ENCODE measurements around the gene CRIP2.

The CRIP2 gene

DNA sequence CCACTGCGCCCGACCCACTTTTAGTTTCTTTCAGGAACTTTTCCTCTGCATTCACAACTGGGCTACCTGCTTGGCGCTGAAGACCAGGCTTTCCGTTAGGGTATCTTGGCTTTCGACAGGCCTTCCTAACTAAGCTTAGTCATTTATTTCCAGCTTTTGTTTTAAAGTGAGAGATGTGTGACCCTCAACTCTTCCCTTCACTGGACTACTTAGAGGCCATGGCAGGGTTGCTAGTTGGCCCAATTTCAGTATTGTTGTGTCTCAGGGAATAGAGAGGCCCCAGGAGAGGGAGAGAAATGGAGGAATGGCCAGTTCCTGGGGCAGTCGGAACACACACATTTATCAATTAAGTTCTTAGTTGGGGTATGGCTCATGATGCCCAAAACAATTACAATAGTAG, 44.6 kb upstream of the CRIP2 start:
- no peak overlapping the region for H3K4me3 ChIP-seq (ENCODE audit: low read depth, low read length)
- TF ChIP-seq, protein P1, sequence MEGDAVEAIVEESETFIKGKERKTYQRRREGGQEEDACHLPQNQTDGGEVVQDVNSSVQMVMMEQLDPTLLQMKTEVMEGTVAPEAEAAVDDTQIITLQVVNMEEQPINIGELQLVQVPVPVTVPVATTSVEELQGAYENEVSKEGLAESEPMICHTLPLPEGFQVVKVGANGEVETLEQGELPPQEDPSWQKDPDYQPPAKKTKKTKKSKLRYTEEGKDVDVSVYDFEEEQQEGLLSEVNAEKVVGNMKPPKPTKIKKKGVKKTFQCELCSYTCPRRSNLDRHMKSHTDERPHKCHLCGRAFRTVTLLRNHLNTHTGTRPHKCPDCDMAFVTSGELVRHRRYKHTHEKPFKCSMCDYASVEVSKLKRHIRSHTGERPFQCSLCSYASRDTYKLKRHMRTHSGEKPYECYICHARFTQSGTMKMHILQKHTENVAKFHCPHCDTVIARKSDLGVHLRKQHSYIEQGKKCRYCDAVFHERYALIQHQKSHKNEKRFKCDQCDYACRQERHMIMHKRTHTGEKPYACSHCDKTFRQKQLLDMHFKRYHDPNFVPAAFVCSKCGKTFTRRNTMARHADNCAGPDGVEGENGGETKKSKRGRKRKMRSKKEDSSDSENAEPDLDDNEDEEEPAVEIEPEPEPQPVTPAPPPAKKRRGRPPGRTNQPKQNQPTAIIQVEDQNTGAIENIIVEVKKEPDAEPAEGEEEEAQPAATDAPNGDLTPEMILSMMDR (IDR thresholded peaks at IDR 0.05; ENCODE audit: low read depth, low read length, missing control alignments) = no peak
- in situ Hi-C loops (cut with HindIII; ENCODE audit: low sequenced_read_pairs) = no loop called here
- no peak for DNase-seq (ENCODE audit: low read depth)

DNA sequence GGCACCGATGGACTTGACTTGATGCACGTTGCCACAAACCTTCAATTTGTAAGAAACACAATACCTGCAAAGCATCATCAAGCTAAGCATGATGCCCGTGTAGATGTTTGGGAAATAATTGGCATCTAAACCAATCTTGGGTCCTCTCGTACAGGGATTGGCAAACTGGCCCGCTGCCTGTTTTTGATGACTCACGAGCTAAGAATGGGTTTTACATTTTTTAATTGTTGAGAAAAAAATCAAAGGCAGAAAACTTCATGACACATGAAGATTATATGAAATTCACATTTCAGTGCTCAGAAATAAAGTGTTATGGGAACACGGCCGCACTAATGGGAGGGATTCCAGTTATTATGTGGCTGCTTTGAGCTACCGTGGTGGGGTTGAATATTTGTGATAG, 44.1 kb upstream of the CRIP2 start:
- H3K4me3 ChIP-seq (ENCODE audit: low read depth, low read length) = no peak overlapping the region
- TF ChIP-seq, protein P1 (IDR thresholded peaks at IDR 0.05; ENCODE audit: low read depth, low read length, missing control alignments) = no peak
- DNase-seq (ENCODE audit: low read depth) = peak; percentile 32
- in situ Hi-C loops (cut with HindIII; ENCODE audit: low sequenced_read_pairs) = no loop called here

DNA sequence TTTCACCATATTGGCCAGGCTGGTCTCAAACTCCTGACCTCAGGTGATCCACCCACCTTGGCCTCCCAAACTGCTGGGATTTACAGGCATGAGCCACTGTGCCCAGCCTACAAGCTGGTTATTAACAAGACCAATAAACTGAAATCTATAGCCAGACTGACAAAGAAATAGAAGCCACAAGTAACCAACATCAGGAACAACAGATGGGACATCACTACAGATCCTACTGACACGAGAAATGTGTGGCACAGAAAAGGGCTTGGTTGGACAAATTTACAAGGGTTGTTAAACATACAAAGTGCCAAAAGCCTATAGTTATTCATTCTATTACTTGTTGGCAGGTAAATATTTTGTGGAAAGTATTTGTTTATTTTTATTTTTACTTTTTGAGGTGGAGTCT, 43.4 kb upstream of the CRIP2 start:
- in situ Hi-C loops (cut with HindIII; ENCODE audit: low sequenced_read_pairs) = no loop called here
- DNase-seq (ENCODE audit: low read depth) = no peak
- TF ChIP-seq, protein P1 (IDR thresholded peaks at IDR 0.05; ENCODE audit: low read depth, low read length, missing control alignments) = no peak
- no peak overlapping the region for H3K4me3 ChIP-seq (ENCODE audit: low read depth, low read length)

DNA sequence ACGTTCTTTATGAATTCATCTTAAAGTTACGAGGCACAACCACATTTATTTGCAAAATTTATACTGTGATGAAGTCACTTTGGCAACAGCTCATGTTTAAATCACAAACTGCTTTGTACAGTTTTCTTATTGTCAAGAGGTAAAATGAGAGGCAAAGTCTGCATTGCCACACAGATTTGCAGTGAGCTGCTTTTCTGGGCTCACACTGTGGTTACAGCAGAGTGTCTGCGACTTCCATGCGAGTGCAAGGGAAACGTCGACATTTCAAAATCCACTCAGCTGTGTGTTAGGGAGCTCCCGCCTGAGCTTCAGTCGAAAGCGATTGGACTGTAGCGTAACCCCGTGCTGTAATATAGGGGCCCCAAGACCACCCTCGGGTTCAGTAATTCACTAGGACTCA, 42.0 kb upstream of the CRIP2 start:
- in situ Hi-C loops (cut with HindIII; ENCODE audit: low sequenced_read_pairs) = no loop called here
- TF ChIP-seq, protein P1 (IDR thresholded peaks at IDR 0.05; ENCODE audit: low read depth, low read length, missing control alignments) = no peak
- no peak for DNase-seq (ENCODE audit: low read depth)
- no peak overlapping the region for H3K4me3 ChIP-seq (ENCODE audit: low read depth, low read length)

DNA sequence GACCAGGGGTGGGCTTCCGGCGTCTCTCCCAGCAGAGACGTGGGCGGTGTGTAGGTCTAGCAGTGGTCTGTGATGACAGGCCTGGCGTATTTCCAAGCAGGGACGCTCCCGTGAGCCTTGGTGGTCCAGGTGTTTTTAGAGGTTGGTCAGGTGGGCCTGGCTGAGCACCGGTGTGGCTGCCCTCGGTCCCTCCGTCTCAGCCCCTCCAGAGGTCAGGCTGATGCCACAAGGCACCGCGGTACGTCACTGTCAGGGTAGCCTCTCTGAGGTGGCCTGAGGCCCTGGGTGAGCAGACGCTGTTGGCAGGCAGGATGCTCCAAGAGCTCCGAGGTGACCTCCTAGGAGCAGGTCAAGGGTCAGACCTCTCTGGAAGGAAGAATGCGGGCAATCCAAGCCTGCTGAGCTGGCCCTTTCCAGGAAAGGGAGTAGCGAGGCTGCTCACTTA, 41.4 kb upstream of the CRIP2 start:
- TF ChIP-seq, protein P1 (IDR thresholded peaks at IDR 0.05; ENCODE audit: low read depth, low read length, missing control alignments) = no peak
- H3K4me3 ChIP-seq (ENCODE audit: low read depth, low read length) = no peak overlapping the region
- in situ Hi-C loops (cut with HindIII; ENCODE audit: low sequenced_read_pairs) = no loop called here
- DNase-seq (ENCODE audit: low read depth) = no peak

DNA sequence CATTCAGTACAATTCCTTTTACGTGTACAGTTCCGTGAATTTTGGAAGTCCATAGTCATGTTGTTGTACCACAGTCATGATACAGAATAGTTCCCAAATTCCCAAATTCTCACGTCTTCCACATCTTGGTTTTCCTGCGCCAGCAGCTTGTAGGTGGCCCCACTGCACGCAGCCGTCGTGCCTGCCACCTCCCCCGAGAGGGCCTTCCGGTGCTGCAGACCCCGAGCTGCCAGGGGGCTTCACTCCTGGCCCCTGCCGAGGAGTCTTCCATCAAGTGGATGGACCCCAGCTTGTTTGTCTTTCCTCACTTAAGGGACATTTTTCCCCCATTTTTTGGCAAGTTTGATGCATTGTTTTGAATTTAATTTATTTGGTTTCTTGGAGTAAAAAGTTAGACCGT, 38.2 kb upstream of the CRIP2 start:
- no peak overlapping the region for H3K4me3 ChIP-seq (ENCODE audit: low read depth, low read length)
- TF ChIP-seq, protein P1 (IDR thresholded peaks at IDR 0.05; ENCODE audit: low read depth, low read length, missing control alignments) = no peak
- in situ Hi-C loops (cut with HindIII; ENCODE audit: low sequenced_read_pairs) = no loop called here
- DNase-seq (ENCODE audit: low read depth) = no peak
